KOPT-K1 (cell line): Measurements from ENCODE around the gene PGA3.
"Not testable (repeated sequence)": the region's sequence is repeated elsewhere in the genome, so short reads cannot be mapped to it uniquely, and the experiment has no call there.

ENCODE experiments used
- H3K27ac ChIP-seq: fragments of 200-600 bp; sonication (generic); 2 replicates; pipeline ENCODE4 v1.5.1; 2016; ENCODE audit warnings: antibody characterized with exemption, mild to moderate bottlenecking, low read depth, low read length; ENCODE audit not compliant: poor library complexity, severe bottlenecking
- H3K36me3 ChIP-seq: fragments of 200-600 bp; sonication (generic); 2 replicates; pipeline ENCODE4 v1.5.1; 2017; ENCODE audit warnings: antibody characterized with exemption, mild to moderate bottlenecking, low read length, moderate library complexity; ENCODE audit not compliant: insufficient read depth
- H3K9me3 ChIP-seq: fragments of 200-600 bp; sonication (generic); 2 replicates; pipeline ENCODE4 v1.5.1; 2017; ENCODE audit warnings: antibody characterized with exemption, low read length, mild to moderate bottlenecking; ENCODE audit not compliant: insufficient read depth, poor library complexity, severe bottlenecking

The PGA3 gene

GRCh38 chr11:61186504-61186903 lies 16.8 kb upstream of the PGA3 start:
- Histone ChIP-seq H3K27ac (no peak overlapping the region), H3K36me3 (no peaks in the 10 kb centered on the region), H3K9me3 (no peaks in the 10 kb centered on the region)

GRCh38 chr11:61187505-61188130 lies 15.7 kb upstream of the PGA3 start:
- no peaks in the 10 kb centered on the region for H3K9me3 ChIP-seq
- no peak overlapping the region for H3K27ac ChIP-seq
- H3K36me3 ChIP-seq: no peaks in the 10 kb centered on the region

- H3K36me3 ChIP-seq: no peaks in the 10 kb centered on the region
- H3K9me3 ChIP-seq: no peaks in the 10 kb centered on the region
Observed at GRCh38 chr11:61189933-61190332, 13.4 kb upstream of the PGA3 start.

GRCh38 chr11:61193596-61193995 lies 9.7 kb upstream of the PGA3 start:
- Histone ChIP-seq H3K9me3 (peaks cover 4% of the 10 kb centered on the region), H3K36me3 (no peaks in the 10 kb centered on the region), H3K27ac (no peak overlapping the region)

More at GRCh38 chr11:61189933-61190332, 13.4 kb upstream of the PGA3 start:
- H3K27ac ChIP-seq: no peak overlapping the region

GRCh38 chr11:61194169-61194671 lies 9.1 kb upstream of the PGA3 start:
- Histone ChIP-seq H3K27ac (no peak overlapping the region), H3K9me3 (peaks cover 10% of the 10 kb centered on the region), H3K36me3 (no peaks in the 10 kb centered on the region)

- Histone ChIP-seq H3K36me3 (no peaks in the 10 kb centered on the region), H3K27ac (no peak overlapping the region), H3K9me3 (peaks cover 13% of the 10 kb centered on the region)
Observed at GRCh38 chr11:61194981-61195695, 8.2 kb upstream of the PGA3 start.

GRCh38 chr11:61195719-61196118 lies 7.6 kb upstream of the PGA3 start:
- Histone ChIP-seq H3K9me3 (peaks cover 13% of the 10 kb centered on the region), H3K36me3 (no peaks in the 10 kb centered on the region), H3K27ac (no peak overlapping the region)

GRCh38 chr11:61198361-61198760 lies 5.0 kb upstream of the PGA3 start:
- H3K36me3 ChIP-seq: no peaks in the 10 kb centered on the region
- no peak overlapping the region for H3K27ac ChIP-seq
- peaks cover 13% of the 10 kb centered on the region for H3K9me3 ChIP-seq

- no peak overlapping the region for H3K27ac ChIP-seq
- H3K36me3 ChIP-seq: no peaks in the 10 kb centered on the region
- H3K9me3 ChIP-seq: peaks cover 13% of the 10 kb centered on the region
Observed at GRCh38 chr11:61198948-61199523, 4.3 kb upstream of the PGA3 start.

- no peaks in the 10 kb centered on the region for H3K36me3 ChIP-seq
- H3K27ac ChIP-seq: no peak overlapping the region
- H3K9me3 ChIP-seq: peaks cover 13% of the 10 kb centered on the region
Observed at GRCh38 chr11:61201476-61201875, 1.8 kb upstream of the PGA3 start.

GRCh38 chr11:61203873-61204272 lies 558 bp downstream of the PGA3 start:
- H3K9me3 ChIP-seq, H3K36me3 ChIP-seq, H3K27ac ChIP-seq: not testable (repeated sequence)

GRCh38 chr11:61204502-61205059 lies 1.3 kb downstream of the PGA3 start:
- H3K9me3 ChIP-seq, H3K36me3 ChIP-seq, H3K27ac ChIP-seq: not testable (repeated sequence)

- not testable (repeated sequence) for H3K9me3 ChIP-seq, H3K27ac ChIP-seq, H3K36me3 ChIP-seq
Observed at GRCh38 chr11:61207636-61208310, 4.5 kb downstream of the PGA3 start.

- H3K9me3 ChIP-seq, H3K27ac ChIP-seq, H3K36me3 ChIP-seq: not testable (repeated sequence)
Observed at GRCh38 chr11:61210629-61211028, 7.3 kb downstream of the PGA3 start.

- not testable (repeated sequence) for H3K9me3 ChIP-seq, H3K27ac ChIP-seq, H3K36me3 ChIP-seq
Observed at GRCh38 chr11:61211327-61211952, 8.1 kb downstream of the PGA3 start.
